Activated naive CD8-positive, alpha-beta T cell (primary cell): Measurements from ENCODE around the gene FUT4.
A peak's percentile ranks its signal among the peaks of the same experiment; 100 is the strongest.

Experiments
- H3K27ac Mint-ChIP-seq: one replicate; pipeline ENCODE4 v1.8.0; 2021; ENCODE audit warnings: mixed read lengths
- H3K27me3 Mint-ChIP-seq: one replicate; pipeline ENCODE4 v1.8.0; 2021; ENCODE audit warnings: mixed read lengths
- H3K36me3 Mint-ChIP-seq: one replicate; pipeline ENCODE4 v1.8.0; 2021; ENCODE audit warnings: mixed read lengths
- H3K4me1 Mint-ChIP-seq: one replicate; pipeline ENCODE4 v1.8.0; 2021; ENCODE audit warnings: low read depth, mixed read lengths
- H3K4me3 Mint-ChIP-seq: one replicate; pipeline ENCODE4 v1.8.0; 2021; ENCODE audit warnings: mild to moderate bottlenecking, mixed read lengths
- H3K9me3 Mint-ChIP-seq: one replicate; pipeline ENCODE4 v1.8.0; 2021; ENCODE audit warnings: low read depth, mixed read lengths

Gene FUT4

GRCh38 chr11:94524341-94524740 lies 19.4 kb upstream of the FUT4 start:
- Mint-ChIP-seq H3K4me1 (no peaks in the 10 kb centered on the region), H3K27me3 (peaks cover 4% of the 10 kb centered on the region), H3K4me3 (no peak overlapping the region), H3K36me3 (no peaks in the 10 kb centered on the region), H3K9me3 (no peaks in the 10 kb centered on the region), H3K27ac (no peak overlapping the region)

GRCh38 chr11:94525546-94526324 lies 18.0 kb upstream of the FUT4 start:
- Mint-ChIP-seq H3K9me3 (no peaks in the 10 kb centered on the region), H3K27me3 (peaks cover 6% of the 10 kb centered on the region), H3K36me3 (no peaks in the 10 kb centered on the region), H3K4me3 (no peak overlapping the region), H3K27ac (no peak overlapping the region), H3K4me1 (no peaks in the 10 kb centered on the region)

DNA sequence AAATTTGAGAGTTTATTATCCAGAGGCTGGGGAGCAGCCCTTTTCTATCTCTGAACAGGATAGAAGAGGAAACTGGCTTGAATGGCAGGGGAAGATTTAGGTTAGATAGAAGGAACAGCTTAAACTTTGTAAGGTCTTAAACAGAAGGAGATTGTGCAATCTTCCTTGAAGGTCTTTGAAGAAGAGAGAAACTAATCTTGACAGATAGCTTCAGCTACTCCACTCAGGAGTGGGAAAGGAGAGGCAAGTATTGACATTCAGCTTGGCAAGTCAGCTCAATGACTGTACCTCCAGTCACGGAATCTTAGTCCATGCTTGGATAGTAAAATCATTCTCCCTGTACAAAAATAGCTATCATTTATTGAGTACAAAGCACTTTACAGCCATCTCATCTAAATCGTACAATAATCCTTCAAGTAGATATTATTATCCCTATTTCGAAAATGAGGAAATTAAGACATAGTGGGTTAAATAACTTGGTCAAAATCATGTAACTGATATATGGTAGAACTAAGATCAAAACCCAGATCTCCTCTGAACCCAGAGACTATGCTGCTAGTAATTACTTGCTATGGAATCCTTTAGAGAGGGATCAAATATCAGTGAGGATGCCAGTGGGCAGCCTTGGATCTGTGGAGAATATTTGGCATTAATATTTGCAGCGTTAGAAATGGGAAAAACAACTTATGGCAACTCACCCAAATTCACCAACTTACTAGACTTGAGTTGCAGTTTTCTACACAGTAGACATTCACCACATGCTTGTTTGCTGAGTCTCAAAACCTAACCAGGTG lies 16.9 kb upstream of the FUT4 start:
- no peaks in the 10 kb centered on the region for H3K9me3 Mint-ChIP-seq
- H3K27me3 Mint-ChIP-seq, result peaks cover 8% of the 10 kb centered on the region
- no peak overlapping the region for H3K27ac Mint-ChIP-seq
- no peak overlapping the region for H3K4me3 Mint-ChIP-seq
- no peaks in the 10 kb centered on the region for H3K4me1 Mint-ChIP-seq
- H3K36me3 Mint-ChIP-seq, result no peaks in the 10 kb centered on the region

DNA sequence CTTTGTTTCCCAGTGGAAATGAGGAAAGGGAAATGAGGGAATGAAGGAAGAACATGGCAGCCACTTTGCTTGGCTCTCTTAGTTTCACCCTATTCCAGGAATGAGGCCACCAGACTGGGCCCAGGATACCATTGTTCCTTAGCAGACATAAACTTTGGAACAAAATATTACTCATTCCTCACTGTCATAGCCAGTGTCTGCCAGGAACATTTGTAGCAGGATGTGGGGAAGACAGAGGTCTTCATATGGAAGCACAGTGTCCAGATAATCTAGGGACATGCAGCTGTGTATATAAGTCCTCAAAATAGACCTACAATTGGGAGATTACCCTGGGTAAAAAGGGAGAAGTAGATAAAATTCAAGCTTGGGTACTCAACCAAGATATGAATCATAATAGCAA lies 15.2 kb upstream of the FUT4 start:
- Mint-ChIP-seq H3K4me3 (no peak overlapping the region), H3K27me3 (peaks cover 10% of the 10 kb centered on the region), H3K27ac (no peak overlapping the region), H3K9me3 (no peaks in the 10 kb centered on the region), H3K36me3 (no peaks in the 10 kb centered on the region), H3K4me1 (no peaks in the 10 kb centered on the region)

DNA sequence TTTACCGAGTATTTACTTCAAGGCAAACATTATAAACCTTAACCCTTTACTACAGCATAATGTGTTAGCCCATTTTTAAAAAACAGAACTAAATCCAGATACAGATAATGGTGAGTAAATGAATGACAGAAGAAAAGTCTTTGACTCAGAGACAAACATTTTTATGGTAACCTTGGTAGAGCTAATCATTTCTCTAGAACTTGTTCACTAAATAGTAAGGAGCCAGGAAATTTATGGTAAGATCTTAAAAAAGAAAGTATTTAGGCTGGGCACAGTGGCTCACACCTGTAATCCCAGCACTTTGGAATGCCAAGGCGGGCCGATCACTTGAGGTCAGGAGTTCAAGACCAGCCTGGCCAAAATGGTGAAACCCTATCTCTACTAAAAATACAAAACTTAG lies 11.5 kb upstream of the FUT4 start:
- Mint-ChIP-seq H3K27ac (no peak overlapping the region), H3K4me1 (no peaks in the 10 kb centered on the region), H3K27me3 (peaks cover 19% of the 10 kb centered on the region), H3K4me3 (no peak overlapping the region), H3K9me3 (no peaks in the 10 kb centered on the region), H3K36me3 (no peaks in the 10 kb centered on the region)

- Mint-ChIP-seq H3K36me3 (no peaks in the 10 kb centered on the region), H3K4me1 (no peaks in the 10 kb centered on the region), H3K4me3 (no peak overlapping the region), H3K9me3 (no peaks in the 10 kb centered on the region), H3K27ac (no peak overlapping the region), H3K27me3 (peaks cover 21% of the 10 kb centered on the region)
These were observed 10.5 kb upstream of the FUT4 start for GRCh38 chr11:94533206-94533605.

DNA sequence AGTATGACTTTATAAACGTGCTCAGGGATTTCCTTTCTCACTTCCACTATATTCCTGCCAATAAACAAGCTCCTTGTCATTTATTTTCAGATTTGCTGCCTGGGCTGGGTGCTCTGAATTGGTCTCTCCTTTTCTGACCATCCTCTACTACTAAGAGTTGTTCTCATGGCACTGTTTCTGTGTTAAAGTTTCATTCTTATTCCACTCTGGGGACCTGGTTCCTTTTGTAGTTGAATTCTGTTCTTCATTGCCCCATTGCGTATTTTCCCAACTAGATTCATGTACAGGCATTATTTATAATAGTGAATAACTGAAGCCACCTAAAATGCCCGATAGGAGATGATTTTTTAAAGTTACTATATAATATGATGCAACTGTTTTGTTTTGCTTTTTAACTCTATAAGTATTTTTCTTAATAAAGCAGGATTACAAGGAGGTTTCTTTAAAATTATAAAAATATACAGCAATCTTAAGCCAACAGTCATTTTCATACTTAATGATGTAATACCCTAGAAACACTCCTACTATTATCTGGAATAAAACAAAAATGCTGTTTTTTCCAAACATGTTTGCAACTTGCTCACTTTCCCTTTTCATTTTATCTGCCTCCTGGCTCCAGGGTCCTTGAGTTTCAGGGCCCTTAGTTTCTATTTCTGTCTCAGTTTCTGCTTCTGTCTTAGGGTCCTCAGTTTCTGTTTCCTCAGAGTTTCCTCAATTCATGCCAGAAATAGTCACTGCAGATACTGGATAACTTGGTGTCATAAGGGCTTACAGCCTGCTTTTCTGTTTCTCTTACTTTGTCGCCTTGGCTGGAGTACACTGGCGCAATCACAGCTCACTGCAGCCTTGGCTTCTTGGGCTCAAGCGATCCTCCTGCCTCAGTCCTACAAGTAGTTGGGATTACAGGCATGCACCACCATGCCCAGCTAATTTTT lies 9.8 kb upstream of the FUT4 start:
- Mint-ChIP-seq H3K27me3 (peaks cover 23% of the 10 kb centered on the region), H3K9me3 (no peaks in the 10 kb centered on the region), H3K4me3 (no peak overlapping the region), H3K4me1 (no peaks in the 10 kb centered on the region), H3K36me3 (no peaks in the 10 kb centered on the region), H3K27ac (no peak overlapping the region)

DNA sequence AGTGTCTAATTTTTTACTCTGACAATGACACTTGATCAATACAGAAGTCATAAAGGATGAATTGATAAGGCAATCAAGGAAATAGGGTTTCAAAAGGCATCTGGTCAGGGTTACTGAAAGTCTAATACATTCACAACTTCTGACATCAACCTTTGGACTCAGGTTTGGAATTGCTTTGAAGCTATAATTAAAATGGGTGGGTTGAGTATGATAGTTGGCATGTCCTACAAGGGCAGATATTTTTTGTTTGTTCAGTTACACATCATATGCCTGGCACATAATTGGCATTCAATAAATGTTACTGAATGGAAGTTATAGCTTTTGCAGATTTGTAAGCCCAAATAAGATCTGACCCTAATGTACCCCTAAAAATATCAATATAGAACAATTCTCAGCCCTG lies 7.3 kb upstream of the FUT4 start:
- H3K27me3 Mint-ChIP-seq, result peaks cover 19% of the 10 kb centered on the region
- no peaks in the 10 kb centered on the region for H3K36me3 Mint-ChIP-seq
- H3K4me1 Mint-ChIP-seq, result no peaks in the 10 kb centered on the region

DNA sequence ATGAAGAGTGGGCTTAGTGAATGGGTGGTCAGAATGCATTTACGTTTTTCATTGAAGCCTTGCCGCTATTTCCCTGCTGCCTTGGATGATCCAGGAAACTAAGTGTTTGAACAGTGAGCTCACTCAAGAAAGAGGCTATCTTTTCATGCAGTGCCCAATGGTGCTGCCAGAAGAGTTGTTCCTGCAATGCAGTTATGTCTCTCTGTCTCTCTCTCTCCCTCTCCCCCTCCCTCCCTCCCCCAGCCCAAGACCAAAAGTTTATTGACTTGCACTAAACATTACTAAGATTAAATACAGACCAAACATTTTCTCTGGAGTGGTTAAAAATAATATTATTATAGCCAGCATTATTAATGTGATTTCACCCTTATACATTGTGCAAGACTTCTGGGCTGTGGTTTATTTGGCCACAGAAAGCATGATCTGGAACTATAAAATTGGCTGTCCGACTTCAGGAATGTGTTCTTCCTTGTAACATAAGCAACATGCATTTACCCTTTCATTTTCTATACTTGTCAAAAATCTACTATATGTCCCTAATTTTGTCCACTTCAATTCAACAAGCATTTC lies 6.6 kb upstream of the FUT4 start:
- Mint-ChIP-seq H3K4me3 (no peak overlapping the region), H3K27me3 (peaks cover 19% of the 10 kb centered on the region), H3K4me1 (peaks cover 2% of the 10 kb centered on the region)

More for the DNA sequence above, 7.3 kb upstream of the FUT4 start:
- Mint-ChIP-seq H3K4me3 (no peak overlapping the region), H3K27ac (no peak overlapping the region), H3K9me3 (no peaks in the 10 kb centered on the region)

GRCh38 chr11:94539420-94539819 lies 4.3 kb upstream of the FUT4 start:
- peaks cover 11% of the 10 kb centered on the region for H3K4me1 Mint-ChIP-seq
- no peaks in the 10 kb centered on the region for H3K9me3 Mint-ChIP-seq
- no peaks in the 10 kb centered on the region for H3K36me3 Mint-ChIP-seq
- H3K27me3 Mint-ChIP-seq, result peaks cover 14% of the 10 kb centered on the region
- H3K4me3 Mint-ChIP-seq, result no peak overlapping the region
- no peak overlapping the region for H3K27ac Mint-ChIP-seq

More for the DNA sequence above, 6.6 kb upstream of the FUT4 start:
- no peak overlapping the region for H3K27ac Mint-ChIP-seq
- H3K36me3 Mint-ChIP-seq, result no peaks in the 10 kb centered on the region
- H3K9me3 Mint-ChIP-seq, result no peaks in the 10 kb centered on the region

DNA sequence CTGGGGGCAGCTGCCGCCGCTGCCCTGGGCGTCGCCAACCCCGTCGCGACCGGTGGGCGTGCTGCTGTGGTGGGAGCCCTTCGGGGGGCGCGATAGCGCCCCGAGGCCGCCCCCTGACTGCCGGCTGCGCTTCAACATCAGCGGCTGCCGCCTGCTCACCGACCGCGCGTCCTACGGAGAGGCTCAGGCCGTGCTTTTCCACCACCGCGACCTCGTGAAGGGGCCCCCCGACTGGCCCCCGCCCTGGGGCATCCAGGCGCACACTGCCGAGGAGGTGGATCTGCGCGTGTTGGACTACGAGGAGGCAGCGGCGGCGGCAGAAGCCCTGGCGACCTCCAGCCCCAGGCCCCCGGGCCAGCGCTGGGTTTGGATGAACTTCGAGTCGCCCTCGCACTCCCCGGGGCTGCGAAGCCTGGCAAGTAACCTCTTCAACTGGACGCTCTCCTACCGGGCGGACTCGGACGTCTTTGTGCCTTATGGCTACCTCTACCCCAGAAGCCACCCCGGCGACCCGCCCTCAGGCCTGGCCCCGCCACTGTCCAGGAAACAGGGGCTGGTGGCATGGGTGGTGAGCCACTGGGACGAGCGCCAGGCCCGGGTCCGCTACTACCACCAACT lies 1.0 kb downstream of the FUT4 start:
- Mint-ChIP-seq H3K27me3 (no peaks in the 10 kb centered on the region), H3K9me3 (no peaks in the 10 kb centered on the region), H3K4me1 (peaks cover 44% of the 10 kb centered on the region), H3K27ac (no peak overlapping the region), H3K4me3 (peak overlapping the region; percentile 81), H3K36me3 (no peaks in the 10 kb centered on the region)

- Mint-ChIP-seq H3K36me3 (no peaks in the 10 kb centered on the region), H3K9me3 (no peaks in the 10 kb centered on the region), H3K27ac (peak overlapping the region; percentile 61), H3K27me3 (no peaks in the 10 kb centered on the region), H3K4me1 (peaks cover 46% of the 10 kb centered on the region), H3K4me3 (peak overlapping the region; percentile 81)
These were observed 1.8 kb downstream of the FUT4 start for GRCh38 chr11:94545264-94546161.

- Mint-ChIP-seq H3K9me3 (no peaks in the 10 kb centered on the region), H3K27ac (peak overlapping the region; percentile 4), H3K4me3 (peak overlapping the region; percentile 81), H3K4me1 (peaks cover 46% of the 10 kb centered on the region), H3K36me3 (no peaks in the 10 kb centered on the region), H3K27me3 (no peaks in the 10 kb centered on the region)
These were observed 2.4 kb downstream of the FUT4 start for GRCh38 chr11:94546162-94546470.
